HG03442 (cell line): ENCODE measurements around the gene ANO10.

Source experiments
- ATAC-seq: cut with Tn5 transposase; IDR thresholded peaks from one replicate; pipeline ENCODE4 v1.9.1; 2021; ENCODE audit warnings: mild to moderate bottlenecking, moderate library complexity; ENCODE audit not compliant: unreplicated experiment

ANO10 gene

DNA sequence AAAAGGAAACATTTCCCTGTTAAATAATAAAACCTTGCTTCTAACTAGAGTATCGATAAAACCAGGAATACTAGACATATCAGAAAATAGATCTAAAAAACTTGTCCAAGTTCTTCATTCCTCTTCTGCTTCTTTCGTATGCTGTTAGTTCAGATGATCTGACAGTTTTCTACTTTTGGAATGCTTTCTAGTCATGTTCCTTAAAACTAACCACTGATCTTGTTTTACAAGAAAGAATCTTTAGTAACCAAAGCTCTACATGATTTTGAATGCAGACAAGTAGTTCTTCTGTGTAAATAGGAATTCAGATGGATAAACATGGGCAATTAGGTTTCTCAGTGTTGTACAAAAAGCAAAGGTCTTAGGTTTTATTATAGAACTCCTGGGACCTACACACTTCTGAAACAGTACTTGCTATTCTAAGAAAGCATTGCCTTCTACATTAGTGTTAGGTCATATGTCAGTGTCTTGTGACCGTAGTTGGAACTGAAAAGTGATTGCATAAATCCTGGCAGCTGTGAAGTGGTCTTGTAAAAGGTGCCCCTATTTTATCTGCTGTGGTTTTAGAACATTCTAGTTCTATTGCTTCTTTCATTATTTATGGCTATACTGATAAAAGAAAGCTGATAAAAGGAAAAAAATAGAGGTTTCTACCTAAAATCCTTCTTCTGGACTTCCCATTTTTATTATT, 294.8 kb downstream of the ANO10 start:
- ATAC-seq = no peak

DNA sequence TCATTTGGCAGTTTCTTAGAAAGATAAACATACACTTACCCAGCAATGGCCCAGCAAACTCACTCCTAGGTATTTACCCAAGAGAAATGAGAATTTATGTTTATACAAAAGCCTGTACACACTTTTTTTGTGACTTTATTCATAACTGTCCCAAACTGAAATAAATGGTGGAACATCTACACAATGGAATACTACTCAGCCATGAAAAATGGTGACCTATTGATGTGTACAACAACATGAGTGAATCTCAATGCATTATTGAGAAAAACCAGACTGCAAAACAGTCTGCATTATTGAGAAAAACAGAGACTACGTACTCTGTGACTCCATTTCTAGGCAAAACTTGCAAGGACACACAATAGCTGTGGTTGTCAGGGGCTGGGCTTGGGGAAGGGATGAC, 298.3 kb downstream of the ANO10 start:
- ATAC-seq = no peak

DNA sequence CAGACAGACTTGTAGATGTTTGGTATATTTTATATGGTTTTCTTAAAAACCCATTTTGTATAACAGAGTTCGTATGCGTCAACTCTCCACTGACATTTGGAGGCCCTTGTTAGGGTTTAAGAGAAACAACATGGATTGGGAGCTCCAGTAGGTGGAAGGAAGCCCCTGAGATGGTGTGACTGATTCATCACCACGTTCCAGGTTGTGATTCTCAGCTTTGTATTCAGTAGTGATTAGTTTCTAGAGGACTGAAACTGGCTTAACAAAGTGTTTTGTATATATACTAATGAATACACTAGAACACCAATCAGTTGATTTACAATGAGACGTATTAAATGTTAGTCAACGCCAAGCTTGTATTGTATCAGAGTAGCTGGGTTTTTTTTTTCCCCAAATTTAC, 301.5 kb downstream of the ANO10 start:
- ATAC-seq = no peak

DNA sequence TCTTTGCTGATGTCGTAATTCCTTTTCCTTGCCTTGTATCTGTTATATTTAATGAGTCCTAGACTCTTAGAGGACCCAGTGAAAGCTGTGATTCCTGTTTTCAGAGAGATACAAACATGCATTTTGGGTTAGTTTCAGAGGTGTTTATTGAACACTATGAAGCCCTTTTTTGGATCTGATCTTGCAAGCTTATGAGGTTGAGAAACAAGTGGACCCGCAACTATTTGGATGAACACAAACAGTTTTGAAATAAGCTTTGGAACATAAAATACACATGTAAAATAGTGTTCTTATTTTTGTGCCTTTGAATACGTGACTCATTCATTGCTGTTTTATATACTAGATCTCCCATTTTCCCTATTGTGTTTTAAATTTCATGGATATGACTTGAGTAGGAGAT, 302.0 kb downstream of the ANO10 start:
- ATAC-seq = no peak

DNA sequence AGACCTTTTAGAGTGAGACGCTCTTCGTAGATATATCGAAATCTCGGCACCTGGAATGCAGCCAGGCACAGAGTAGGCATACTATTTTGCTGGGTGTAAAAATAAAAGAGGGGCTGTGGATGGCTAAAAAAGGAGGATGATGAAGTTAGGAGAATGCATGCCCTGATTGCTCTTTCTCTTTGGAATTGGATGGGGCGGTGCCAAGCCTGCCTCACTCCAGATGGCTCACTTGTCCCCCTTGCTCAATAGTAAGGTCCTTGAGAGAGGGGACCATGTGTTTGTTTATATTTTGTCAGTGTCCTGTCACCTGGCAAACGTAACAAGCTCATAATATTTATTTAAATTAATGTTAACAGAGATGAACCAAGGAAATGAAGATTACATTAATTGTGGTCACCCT, 302.4 kb downstream of the ANO10 start:
- no peak for ATAC-seq

DNA sequence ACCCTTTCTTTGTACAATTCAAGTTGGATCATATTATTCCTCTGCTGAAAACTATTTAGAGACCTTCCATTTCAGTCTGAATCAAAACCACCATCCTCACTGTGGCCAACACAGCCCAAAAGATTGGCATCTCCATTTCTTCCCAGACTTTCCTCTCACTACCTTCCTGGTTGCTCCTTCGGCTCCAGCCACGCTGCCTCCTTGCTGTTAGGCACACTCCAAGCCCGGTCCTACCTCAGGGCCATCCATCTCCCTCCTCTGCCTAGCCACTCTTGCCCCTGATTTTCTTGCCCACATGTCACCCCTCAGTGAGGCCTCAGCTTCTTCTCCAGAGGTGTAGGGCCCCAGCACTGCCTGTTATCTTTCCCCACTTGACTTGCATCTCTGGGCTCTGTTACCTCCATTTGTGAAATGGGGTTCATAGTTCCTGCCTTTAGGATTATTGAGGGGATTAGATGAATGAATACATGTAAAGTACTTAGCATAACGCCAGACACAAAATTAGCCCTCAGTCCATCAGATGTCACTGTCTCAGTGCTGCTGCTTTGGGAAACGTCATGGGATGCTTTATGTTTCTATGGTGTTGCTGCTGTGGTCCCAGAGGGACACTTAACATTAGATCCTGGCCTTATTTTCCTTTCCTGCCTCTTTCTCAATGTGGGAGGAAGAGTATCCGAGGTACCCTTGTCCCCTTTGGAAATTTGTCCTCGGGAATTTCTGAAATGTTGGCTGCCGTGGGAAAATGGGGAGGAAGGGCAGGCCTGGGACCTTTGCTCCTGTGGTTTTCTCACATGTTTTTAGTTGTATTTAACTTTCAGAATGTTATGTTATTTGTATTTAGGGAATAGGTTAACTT, 304.1 kb downstream of the ANO10 start:
- no peak for ATAC-seq

DNA sequence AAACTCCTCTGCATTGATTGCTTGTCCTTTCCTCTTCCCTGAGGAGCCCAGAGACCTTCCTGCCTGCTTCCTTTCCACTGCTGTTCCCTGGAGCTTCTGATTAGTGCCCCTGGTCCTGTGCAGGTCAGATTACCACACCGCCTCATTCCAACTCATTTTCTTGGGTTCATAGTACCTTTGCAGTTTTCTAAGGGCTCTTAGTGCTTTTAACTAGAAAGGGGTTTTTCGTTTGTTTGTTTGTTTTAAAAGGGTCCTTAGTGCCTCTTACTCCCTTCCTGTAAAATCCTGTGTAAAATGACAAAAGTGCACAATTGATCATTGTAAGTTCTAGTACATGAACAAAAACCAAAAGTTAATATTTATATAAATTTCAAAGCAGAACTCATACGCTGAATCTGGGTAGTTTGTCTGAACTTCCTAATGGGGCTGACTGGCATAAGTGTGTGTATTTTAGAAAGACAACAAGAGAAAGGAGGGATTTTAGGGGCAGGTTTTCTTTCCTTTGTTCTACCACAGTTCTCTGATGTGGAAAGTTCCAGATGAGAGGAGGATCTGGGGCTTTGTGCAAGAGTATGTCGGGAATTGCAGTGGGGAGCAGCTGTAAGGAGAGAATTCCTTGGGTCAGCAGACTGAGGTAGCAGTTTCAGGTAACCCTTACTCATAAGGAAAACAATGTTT, 304.9 kb downstream of the ANO10 start:
- no peak for ATAC-seq
